GM19397 (cell line): ENCODE data around the gene LGR5.
A peak's percentile ranks its signal among the peaks of the same experiment; 100 is the strongest.

Source experiments
- ATAC-seq: cut with Tn5 transposase; IDR thresholded peaks from one replicate; pipeline ENCODE4 v1.9.1; 2021; ENCODE audit warnings: mild to moderate bottlenecking, moderate library complexity; ENCODE audit not compliant: unreplicated experiment

Gene LGR5

DNA sequence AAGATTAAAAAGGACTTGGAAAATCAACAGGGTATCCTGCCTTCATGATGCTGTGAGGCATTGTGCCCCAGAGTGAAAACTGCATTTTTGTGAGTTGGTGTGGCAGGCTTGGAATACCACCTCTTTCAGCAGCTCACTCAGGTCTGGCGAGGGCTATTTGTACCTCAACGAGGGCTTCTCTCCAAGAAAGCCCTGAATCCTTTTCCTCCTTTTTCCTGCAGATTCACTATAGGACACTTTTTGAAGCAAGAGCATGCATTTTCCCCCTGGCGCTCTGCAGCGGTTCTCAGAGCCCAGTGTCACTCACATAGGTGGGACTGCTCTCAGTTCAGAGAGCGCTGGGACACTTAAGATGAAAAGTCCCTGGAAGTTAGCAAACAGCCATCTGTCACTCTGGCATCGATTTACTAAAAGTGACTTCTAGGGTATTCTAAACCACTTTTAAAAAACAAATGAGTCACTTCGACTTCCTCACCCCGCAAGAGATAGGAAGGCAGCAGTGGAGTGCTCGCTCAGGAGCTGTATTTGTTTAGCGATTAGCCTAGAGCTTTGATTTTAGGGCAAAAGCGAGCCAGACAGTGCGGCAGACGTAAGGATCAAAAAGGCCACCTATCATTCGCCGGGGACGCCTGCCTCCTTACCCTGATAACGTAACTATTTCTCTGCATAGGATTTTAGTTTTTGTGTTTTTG is 782 bp upstream of the LGR5 start:
- no peak for ATAC-seq

DNA sequence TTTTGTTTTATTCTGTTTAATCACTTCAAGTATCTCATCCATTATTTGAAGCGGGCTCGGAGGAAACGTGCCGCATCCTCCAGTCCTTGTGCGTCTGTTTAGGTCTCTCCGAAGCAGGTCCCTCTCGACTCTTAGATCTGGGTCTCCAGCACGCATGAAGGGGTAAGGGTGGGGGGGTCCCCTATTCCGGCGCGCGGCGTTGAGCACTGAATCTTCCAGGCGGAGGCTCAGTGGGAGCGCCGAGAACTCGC is 311 bp upstream of the LGR5 start:
- no peak for ATAC-seq

DNA sequence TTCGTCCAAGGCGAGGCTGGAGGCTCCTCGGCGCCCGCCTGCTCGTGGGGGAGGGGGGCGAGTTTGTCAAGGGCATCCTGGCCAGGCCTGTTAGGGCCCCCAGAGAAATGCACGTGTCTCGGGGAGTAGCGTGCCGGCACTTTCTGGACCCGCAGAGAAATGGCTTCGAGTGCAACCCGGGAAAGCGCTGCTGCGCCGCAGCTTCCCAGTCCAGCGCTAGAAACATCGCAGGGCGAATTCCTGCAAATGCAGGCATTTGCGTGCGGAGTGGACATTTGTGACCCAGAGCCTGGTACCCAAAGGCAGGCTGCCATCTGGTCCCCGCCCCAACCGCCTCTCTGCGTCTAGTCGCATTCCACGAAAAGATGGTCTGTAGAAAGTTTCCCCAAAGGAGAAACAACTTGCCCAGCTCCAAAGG is 756 bp downstream of the LGR5 start:
- ATAC-seq: no peak

DNA sequence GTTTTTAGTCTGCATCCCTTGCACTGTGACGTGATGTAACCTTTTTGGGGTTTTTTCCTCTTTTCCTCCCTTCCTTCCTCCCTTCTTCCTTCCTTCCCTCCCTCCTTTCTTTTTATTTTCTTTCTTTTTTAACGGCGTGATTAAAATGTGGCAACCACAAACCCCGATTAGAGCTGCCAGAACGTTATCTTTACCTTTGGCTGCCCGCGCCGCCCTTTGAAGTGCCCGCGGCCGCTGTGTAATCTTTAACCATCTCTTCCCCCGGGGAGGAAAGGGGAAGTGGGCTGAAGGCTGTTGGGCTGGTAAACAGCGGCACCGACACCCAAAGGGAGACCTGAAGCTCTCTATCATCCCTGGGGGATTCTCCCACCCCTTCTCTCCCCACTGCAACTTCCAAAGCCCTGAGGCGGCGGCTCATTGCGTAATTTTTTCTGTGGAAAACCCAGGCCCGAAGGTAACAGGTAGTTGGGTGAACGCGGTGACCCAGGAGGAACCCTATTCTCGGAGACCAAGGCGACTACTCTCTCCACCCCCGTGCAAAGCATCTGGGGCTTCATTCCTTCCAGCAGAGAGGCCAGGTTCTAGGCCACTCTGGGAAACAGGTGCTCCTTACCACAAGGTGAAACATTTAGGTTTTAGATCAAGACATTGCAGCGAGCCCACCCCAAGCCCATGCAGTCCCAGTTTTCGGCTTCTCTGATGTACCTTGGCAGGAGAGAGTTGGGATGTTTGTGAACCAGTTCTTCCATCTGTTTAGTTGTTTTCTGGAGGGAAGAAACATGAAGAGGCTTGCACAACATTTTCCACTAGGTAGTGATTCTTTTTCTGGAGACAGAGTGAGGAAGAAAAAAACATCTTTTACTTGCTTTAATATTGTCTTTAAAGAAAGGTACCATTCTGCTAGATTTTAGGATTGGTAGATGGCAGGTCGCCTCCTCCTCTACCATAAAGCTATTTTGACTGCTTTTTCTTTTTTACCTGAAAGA is 1.5 kb downstream of the LGR5 start:
- peak; percentile 76 for ATAC-seq

DNA sequence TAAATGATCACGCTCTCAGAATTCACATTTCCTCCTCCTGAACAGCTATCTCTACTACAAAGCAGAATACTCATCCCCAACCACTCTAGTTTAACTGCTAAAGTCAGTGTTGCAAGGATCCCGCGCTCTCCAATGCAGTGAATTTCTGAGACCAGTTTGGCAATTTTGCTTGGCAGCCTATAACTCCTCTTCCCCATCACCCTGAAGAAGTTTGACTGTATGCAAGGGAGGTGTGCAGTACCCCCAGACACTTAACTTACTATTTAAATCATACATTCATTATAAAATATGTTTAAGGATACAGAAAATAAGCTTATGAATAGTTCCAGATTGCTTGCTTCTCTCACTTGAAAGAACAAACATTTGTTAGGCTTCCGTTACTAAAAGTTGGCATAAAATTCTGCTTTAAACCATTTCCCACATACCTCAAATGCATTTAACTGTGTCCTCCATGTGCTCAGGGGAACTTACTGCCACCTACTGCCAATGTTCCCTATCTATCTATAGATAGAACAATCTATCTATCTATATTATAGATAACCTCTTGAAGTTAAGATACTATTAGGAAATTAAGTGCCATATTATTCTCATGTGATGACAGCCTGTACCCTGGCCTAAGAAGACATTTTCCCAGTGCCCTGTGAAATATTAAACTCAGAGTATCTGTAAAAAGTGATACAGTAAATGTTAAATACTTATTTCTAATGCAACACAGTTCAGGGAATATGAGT is 2.4 kb downstream of the LGR5 start:
- ATAC-seq: no peak

DNA sequence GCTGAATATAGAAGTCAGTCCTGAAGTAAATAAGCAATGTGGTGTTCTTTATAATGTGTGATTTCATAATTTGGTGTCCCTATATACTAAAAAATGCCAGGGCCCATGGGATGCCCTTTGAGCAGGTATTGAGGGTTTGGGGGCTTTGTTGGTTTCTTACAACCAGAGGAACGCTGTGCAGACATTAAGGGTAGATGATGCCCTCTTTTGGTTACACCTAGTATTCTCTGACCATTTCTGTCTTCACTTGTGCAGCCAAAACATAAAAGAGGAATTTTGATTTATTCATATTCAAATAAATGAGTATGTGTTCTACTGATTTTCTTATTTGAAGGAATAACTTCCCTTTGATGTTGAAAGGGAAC is 3.0 kb downstream of the LGR5 start:
- no peak for ATAC-seq

DNA sequence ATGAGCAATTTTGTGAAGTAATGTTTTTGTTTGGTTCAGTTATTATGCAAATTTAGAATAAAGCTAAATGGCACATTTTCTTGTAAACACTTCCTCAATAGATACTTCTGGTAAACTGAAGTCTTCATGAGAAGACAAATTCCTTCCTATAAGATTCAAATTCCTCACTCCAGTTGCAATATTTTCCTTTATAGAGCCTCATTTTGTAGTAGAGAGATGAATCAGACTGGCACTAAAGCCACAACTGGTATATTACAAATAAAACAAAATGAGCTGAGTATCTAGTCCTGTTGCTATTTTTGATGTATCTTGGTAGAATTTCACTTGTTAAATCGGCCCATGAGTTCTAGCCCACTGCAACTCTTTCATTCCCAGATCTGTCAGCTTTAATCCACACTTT is 5.5 kb downstream of the LGR5 start:
- ATAC-seq: no peak

DNA sequence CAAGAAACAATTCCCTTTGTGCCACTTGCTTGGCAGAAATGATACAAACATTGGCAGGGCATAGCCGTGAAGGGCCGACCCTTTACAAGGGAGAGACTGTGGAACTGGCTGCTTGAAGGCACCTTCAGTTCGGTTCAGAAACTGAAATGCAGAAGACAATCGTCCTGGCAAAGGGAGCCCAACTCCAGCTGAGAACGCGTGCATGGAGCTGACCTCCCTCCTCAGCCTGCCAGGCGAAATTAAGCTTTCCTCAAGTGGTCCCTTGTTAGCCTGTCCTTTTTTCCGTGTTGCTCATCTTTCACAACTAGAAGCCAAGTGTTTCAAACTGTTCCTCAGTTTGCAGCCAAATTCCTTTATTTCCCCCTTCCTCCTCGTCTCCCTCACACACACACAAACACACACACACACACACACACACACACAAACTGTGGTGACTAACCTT is 8.1 kb downstream of the LGR5 start:
- ATAC-seq: no peak

DNA sequence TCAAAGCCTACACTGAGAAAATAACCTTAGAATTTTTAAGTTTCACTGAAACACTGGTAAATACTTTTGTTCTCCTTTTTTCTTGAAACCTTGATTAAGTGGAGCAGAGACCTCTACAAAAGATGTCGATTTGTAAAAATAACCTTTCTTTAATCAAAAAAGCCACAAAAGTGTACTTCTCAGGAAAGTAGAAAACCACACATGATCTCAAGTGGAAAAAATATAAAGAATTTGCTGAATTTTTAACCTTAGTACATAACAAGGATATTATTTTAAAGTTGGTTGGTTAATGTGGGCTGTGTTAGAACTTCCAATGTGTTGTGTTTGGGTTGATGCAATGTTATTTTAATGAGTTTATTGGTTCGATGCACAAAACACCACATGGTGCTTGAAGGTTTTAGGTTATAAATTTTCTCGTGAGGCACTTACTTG is 8.6 kb downstream of the LGR5 start:
- no peak for ATAC-seq

DNA sequence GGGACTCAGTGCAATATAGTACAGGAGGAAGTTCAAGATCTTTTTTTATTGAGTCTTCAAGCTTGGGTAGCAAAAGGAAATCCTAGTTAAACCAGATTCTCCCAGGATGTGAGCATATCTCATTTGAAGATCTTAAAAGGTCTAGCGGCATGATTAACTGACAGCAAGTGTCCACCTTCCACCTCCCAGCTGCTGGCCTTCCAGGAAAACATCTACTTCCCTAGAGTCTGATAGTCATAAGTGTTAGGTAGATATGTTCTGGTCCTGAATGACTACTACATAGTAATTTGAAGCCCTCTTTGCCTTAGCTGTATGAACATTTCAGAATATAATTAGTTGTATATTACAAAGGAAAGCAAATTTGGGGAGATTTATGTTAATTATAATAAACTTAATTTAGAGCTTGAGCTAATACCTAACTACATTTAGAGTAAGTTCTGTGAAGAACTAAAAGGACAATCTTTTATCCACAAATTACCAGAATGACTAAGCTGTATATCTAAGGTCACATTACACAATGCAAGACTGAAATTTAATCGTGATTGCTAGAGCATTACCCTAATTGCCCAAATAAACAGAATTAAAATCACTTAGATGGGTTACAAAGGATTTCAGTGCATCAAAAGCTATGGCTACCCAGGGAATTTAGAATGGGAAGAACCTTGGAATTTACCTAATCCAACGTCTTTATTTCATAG is 9.9 kb downstream of the LGR5 start:
- no peak for ATAC-seq

DNA sequence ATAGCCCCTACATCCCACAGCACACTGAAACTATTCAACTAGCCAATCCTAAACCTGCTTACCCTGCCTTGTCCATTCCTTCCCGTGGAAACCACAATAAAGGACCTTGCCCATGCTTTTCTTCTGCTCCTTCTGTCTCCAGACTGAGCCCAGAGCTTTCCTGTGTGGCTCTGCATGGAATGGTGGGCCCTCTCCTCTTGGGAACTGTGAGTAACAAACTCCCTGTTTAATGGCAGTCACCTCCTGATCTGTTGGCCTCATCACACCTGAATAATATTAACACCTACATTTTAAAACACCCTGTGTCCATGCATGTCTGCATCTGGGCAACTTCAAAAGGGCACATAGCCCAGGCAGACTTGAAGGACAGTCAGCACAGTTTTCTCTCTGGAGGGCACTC is 12.4 kb downstream of the LGR5 start:
- no peak for ATAC-seq

DNA sequence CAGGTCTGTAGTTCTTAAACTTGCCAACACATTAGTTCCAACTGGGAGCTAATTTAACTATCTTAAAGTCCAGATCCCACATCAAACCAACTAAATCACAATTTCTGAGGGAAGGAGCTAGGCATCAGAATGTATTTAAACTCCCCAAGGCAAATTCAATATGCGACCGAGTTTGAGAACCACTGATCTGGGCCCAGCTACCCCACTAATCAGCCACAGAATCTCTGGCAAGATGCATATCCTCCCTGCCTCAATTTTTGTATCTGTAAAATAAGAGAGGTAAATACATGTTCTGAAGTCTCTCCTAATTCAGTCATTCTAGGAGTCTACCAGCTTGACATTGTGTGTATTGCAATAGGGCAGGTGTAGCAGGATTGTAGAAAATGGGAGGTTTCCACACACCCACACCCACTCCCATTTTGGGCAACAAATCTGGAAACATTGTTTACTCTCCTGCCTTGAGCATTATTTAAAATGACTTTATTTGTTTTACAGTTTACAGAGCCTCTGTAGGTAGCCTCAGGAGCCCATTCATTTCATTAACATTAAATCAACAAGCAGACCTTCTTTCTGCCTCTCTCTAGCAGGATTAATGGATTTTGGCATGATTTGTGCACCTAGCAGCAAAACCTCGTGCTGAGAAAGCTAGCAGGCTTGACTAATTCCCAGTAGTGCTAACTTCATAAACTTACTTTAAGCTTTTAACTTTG is 15.6 kb downstream of the LGR5 start:
- ATAC-seq: no peak

DNA sequence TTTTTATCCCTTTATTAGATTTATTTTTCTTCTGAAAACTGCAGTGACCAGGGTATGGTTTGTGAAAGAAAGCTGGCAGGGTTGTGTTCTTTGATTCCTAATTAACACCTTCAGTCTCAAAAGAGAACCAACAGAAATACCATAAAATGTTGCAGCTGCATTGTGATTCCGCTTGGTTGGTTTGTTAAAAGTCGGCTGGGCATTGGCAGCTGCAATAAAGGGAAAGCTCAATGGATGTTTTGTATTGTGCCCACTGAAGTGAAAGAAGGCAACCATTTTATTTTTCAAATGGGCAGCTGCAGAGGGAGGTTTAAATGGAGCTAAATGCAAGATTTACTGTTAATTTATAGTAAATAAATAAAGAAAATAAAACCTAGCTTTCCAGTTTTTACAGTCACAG is 16.7 kb downstream of the LGR5 start:
- no peak for ATAC-seq

DNA sequence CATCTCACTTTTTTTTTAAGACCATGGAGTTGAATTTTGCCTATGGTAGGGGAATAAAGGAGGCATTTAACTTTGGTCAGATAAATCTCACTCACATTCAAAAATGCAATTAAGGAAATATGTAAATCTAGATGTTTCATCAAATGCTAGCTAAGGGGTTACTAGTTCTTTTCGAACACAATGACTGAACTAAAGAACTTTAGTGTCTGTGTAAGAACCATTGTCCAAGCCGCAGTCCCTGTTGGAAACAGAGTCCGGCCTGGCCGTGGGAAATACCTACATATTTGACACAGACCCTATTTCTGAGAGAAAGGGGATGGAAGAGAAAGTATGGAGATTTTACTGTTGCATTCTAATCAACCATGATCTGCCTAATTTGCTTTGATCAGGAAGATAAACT is 17.4 kb downstream of the LGR5 start:
- no peak for ATAC-seq

DNA sequence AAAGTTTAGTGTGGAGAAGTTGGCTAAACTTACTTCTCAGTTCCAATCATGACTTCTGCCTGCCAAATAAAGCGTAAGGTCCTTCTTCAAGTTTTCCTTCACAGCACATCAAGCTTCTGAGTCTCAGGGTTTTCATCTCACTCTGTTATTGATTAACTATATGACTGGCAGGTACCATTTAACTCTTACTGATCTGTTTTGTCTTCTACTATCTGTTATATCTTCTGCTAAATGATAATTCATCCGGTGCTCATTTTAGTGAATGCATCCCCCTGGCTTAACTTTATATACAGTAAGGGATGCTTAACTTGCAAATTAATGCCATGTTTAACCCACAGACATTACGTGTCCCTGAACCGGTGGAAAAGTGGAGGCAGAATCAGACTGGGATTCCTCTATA is 20.7 kb downstream of the LGR5 start:
- no peak for ATAC-seq

DNA sequence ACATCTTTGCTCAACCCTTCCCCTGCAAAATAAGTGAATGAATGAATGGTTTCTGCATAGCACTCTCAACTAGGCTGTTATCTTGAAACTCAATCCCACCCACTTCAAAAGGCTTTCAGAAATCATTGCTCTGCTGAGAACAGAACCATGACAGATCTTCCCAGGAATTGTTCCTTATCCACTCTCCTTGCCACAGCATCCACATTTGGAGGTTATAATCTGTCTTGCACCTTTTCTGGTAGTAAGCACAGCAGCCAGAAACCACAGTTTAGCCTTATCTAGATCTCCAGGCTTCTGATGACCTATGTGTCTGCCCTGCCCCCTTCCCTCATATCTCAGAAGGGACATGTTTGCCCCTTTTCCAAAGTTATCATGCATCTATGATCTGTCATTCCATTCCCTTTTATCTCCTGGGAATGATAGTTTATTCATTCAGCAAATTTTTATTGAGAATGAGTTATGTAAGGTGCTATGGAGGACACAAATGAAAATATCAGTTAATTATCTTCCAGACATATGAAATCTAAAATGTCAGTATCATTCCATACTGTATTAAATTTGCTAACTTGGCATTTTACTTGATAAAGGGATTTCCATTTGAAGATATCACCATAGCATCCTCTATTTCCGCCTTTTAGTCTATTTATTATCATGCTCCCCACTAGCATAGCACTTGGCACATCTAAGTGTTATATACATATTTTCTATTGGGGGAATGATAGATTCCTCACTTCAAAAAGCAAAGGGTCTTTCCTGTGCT is 21.4 kb downstream of the LGR5 start:
- no peak for ATAC-seq

DNA sequence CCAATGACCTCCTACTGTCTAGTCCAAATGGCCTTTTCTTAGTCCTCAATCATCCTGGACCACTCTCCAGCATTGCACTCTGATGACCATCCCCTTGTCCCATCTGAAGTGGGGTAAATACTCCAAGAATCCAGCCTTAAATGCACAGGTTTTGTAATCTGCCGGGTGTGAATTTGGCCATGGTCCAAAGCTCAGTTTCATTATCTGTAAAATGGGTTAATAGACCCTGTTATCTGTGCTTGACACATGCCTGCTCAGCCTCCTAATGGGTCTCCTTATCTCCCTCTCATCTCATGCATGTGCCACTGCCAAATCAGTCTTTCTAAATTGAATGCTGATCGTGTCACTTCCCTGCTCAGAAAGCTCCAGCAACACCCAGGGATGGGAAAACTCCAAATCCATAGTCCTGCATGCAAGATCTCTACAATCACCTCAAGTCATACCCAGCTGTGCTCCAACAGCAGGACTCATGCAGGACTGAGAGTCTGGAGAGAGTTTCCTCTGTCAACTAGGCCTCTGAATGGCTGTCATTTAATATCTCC is 22.3 kb downstream of the LGR5 start:
- no peak for ATAC-seq

DNA sequence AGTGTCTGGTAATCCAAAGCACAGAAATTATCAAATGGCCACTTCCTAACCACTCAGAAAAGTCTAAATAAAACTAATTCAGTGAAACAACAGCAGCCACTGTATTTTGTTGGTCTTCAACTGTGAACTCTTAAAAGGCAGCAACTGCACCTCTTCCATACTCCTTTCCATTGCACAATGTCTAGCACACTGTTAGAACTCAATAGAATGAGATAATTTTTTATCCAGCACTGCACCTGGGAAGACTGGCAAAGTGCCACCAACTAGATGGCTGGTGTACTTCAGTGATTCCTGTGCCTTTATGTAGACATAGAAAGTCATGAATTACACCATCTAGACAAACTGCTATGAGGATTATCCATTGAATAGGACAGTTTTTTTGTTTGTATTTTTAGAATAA is 26.2 kb downstream of the LGR5 start:
- no peak for ATAC-seq

DNA sequence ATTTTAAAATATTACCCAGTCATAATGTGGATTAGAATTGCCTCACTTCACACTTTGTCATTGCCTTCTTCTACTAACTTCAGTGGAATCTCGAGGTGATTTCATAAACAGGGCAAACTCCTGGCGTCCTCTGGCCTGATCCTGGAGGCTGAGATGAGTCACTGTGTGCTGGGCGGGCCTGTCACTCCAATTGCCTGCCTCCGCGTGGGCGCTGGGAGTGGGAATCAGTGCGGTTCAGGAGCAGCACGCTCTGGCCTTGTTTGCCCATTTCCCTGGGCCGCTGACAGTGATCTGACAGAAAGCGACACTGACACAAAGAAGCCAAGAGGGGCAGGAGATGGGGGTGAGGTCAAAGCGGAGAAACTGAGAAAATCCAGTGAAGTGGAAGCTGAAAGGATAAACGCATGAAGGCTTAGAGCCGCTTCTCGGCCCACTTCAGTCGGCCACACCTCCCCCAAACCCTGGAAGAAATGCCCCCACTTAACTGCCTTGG is 29.7 kb downstream of the LGR5 start:
- no peak for ATAC-seq
